HG02610 (cell line): Measurements from ENCODE around the gene ADGRD1.
"Not testable (repeated sequence)": the region's sequence is repeated elsewhere in the genome, so short reads cannot be mapped to it uniquely, and the experiment has no call there.

Experiments used
- ATAC-seq: cut with Tn5 transposase; IDR thresholded peaks from one replicate; pipeline ENCODE4 v1.9.1; 2021; ENCODE audit warnings: mild to moderate bottlenecking, moderate library complexity; ENCODE audit not compliant: unreplicated experiment

The ADGRD1 gene

DNA sequence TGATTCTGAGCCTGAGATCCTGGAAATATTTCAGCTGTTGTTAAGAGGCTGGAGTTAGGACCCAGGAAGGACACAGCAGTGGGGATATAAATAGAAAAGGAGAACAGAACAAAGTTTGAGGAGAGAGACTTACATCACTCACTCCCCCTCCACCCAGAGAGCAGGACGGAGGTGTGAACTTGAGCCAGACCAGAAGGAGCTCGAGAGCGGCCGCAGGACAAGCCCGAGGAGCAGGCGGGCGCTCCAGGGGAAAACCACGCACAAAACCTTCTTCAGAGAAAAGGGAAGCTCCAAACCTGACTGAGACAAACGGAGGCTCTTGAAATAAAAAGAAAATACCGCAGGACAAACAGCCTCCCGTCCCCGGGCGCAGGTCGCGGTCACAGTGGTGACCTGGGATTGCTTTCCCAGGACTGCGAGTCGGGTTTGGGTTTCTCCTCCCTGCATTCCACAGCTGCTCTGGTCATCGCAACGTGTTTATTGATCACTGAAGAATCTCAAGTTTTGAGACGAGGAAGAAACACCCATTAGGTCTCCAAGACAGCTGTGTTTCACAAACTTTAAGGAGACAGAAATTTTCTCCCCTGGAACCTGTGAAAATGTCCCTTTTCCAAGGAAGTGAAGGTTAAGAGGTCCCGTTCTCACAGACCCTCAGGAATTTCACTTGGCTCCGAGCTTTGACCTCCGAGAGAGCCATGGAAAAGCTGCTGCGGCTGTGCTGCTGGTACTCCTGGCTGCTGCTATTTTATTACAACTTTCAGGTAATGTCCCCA is at the start of gene ADGRD1:
Gene ADGRD1 (plus strand): TSS at position 137 of the 773 bp plus-strand sequence. CDS start 559 bp downstream, at position 696.
- ATAC-seq, result peak; percentile 49

DNA sequence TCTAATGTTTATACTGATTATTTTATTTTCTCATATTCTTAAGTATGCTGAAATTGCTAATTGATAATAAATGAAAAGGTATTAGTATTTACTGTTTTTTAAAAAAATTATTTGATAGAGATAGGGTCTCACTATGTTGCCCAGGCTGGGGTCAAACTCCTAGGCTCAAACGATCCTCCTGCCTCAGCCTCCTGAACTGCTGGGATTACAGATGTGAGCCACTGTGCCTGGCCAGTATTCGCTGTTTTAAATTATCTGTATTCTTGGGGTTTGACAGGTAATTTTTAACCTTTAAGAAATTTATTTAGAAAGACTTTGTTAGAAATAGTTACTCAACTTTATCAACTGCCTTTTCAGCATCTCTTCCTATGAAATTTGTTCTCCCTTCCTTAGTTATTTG is 49.6 kb upstream of the ADGRD1 start:
- ATAC-seq, result no peak

DNA sequence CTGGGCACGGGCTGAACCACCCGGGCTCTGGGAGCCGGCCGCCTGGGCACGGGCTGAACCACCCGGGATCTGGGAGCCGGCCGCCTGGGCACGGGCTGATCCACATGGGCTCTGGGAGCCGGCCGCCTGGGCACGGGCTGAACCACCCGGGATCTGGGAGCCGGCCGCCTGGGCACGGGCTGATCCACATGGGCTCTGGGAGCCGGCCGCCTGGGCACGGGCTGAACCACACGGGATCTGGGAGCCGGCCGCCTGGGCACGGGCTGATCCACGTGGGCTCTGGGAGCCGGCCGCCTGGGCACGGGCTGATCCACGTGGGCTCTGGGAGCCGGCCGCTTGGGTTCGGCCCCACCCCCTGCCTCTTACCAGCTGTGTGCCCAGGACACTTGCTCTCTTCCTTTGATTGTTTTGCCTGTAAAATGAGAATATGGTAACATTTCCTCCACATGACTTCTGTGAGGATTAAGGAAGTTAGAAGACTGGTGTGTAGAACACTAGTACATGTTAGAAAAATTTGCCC is 48.7 kb upstream of the ADGRD1 start:
- ATAC-seq, result not testable (repeated sequence)

DNA sequence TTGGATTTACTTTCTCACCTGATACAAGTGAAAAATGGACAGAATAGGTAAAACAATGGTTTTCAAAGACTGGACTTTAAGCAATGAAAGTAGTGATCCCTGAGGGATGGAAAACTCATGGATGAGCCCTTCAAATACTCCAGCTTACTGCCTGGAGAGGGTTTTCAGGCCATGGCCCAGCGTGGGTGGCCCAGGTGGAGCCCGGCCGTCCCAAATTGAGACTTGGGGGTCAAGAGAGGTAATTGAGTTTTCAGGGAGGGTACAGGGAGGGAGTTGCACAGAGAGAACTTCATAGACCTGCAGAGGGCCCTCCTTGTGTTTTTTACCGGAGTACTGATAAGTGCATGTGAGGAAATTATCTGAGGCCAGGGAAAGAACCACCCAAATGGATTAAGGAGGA is 44.6 kb upstream of the ADGRD1 start:
- no peak for ATAC-seq

DNA sequence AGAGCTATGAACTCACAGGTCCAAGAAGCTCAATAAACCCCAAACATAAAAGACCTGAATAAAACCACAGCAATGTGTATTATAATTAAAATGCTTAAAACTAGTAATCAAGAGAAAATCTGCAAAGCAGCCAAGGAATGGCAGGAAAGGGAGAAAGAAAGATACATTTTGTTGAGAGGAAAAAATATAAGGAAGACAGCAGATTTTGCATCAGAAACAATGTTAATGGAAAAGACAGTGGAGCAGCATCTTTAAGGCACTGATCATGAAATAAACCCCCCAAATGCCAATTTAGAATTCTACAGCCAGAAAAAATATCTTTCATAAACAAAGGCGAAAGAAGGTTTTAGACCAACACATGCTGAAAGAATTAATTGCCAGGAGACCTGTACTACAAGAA is 42.5 kb upstream of the ADGRD1 start:
- no peak for ATAC-seq

DNA sequence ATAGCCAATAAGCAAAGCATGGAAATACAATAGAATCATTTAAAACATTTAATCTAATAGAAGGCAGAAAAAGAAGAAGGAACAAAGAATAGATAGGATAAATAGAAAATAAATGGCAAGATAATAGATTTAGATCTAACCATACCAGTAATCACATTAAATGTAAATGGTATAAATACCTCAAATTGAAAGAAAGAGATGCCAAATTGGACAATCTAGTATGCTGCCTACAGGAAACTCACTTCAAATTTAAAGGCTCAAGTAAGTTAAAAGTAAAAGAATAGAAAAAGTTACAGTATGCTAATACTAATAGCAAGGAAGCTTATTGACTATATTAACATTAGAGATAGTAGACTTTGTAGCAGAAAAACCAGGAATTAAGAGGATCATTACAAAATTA is 41.8 kb upstream of the ADGRD1 start:
- no peak for ATAC-seq

DNA sequence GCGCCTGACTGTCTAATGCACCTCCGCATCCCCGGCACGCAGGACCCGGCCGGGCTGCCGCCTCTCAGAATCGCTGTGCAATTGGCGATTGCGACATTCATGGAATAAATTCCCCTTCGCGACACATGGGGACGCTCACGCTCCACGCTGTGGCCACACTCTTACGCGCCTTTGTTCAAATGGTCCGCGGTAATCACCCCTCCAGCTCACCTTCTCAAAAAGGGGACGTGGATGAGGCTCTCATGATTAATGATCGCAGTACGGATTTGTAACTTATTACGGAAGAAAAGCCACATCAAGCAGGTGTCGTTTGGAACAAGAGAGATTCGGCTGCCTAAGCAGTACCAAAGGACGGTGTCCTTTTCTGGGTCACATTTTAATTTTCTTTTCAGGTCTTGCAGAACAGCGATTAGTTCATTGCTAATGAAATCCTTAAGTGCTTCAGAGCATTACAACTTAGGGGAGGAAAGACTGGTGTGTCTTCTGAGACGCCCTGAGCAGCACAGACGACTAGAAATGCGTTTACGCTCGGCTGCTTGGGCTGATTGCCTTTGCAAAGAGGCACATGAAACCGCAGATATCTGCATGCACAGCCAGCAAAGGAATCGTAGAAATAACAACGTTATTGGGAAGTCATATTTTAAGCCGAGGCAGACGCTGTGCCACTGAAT is 37.3 kb upstream of the ADGRD1 start:
- ATAC-seq, result peak; percentile 46

DNA sequence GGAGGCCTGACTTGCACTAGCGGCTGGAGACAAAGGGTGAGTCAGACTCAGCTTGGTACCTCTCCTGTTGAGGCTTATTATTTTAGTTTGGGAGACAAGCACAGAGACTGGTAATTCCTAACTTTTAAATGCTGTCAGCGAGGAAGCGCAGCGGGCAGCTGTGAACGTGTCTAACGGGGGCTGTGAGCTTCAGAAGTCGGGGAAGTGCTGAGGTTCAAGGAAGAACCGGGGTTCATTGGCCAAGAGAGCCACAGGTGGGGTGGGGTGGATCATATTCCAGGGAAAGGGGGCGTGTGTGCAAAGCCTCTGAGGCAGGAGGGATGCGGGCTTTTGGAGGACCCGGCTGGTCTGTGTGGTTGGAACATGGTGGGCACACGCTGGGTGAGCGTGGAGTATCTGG is 36.1 kb upstream of the ADGRD1 start:
- ATAC-seq, result no peak

DNA sequence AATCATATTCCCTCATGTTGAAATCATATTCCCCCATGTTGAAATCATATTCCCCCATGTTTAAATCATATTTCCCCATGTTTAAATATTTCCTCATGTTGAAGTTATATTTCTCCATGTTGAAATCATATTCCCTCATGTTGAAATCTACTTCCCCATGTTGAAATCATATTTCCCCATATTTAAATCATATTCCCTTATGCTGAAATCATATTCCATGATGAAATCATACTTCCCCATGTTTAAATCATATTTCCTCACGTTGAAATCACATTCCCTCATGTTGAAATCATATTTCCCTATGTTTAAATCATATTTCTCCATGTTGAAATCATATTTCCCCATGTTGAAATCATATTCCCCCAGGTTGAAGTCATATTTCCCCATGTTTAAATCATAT is 34.6 kb upstream of the ADGRD1 start:
- no peak for ATAC-seq

DNA sequence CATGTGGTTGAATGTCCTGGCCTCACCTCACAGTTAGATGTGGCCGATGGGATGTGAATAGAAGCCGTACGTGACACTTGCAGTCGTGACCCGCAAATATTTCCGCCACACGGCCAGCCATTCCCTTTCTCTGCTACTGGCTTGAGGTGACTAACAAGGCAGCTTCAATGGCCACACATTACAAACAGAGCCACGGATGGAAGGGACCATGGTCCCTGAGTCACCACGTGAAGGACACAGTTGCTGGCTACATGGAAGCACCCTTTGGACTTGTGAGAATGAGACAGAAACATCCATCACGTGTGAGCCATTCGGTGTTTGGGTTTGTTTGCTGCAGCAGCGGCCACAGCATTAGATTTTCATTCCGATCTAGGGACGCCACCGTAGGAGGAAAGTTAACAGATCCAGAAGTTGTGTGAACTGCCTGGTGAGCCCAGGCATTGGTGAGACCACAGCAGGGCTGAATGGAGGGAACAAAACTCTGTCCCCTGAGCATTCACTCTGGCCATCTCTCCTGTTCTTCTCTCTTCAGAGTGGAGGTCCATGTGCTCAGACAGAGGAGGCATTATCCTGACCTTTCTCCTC is 33.5 kb upstream of the ADGRD1 start:
- ATAC-seq, result no peak

DNA sequence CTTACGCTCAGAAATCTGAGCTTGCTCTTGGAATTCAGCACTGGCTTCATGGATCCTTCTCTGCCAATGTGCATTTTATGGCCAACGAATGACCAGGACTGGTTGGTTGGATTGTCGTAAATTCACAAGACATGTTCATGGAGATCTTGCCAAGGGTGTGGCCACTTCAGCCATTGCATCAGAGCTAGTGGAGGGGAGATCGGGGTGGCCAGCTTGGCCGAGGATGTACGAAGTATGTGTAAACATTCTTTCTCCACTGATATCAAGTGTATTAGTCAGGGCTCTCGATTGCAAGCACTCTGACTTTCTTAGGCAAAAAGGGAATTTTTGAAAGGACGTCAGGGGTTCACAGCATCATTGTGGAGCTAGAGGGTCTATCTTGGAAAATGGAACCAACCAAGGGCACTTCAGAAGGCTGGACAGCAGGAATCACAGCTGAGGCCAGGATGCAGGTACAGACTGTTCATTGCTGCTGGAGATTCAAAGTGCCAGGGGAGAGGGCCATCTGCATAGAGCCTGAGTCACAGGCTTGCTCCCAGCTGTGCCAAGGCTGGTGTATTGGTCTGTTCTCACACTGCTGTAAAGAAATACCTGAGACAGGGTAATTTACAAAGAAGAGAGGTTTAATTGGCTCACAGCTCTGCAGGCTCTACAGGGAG is 32.9 kb upstream of the ADGRD1 start:
- no peak for ATAC-seq

DNA sequence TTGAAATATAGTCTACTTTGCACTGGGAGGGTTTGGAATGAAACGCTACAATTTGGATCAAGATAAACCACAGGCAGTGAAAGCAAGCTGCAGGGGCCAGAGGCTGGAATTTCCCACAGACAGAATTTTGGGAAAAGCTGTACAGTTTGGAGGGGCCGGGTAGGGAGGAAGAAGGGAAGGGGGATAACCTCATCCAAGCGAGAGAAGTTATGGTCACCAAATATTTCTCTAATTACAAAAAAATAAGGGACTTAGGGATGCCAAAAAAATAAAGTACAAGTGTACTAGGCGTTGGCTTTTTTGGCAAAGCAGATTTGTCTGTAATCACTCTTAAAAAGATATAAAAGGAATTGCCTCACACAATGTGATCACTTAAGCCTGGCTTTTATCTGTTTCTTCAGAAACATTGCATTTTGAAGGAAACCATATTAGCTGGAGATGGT is 31.2 kb upstream of the ADGRD1 start:
- ATAC-seq, result no peak

DNA sequence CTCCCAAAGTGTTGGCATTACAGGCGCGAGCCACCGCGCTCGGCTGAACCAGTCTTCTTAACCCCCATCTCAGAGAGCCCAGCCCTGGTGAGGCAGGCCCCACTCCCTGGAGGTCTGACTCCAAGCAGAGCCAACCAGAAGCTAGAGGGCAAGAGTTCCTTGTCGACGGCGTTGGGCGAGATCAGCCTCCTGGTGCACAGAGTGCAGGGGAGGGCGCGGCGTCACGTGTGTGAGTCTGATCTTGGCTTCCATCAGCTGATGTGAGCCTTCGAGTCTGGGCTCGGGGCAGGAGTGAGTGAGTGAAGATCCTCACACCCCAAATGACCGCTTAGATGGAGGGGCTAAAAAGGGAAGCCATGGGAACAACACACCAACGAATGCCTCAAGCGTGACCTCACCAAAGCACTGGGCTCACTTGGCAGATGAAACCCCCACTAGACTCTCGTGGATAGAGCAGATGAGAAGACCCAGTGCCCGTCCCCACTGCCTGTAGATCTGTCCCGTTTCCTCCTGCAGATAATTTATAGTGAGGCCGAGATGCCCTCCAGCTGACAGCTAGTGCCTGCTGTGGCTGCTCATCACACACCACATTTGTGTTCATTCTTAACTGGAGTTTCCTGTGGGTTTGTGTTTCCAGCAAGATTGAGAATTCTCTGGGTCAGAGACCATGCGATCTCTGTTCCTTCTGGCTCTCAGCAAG is 28.6 kb upstream of the ADGRD1 start:
- no peak for ATAC-seq

DNA sequence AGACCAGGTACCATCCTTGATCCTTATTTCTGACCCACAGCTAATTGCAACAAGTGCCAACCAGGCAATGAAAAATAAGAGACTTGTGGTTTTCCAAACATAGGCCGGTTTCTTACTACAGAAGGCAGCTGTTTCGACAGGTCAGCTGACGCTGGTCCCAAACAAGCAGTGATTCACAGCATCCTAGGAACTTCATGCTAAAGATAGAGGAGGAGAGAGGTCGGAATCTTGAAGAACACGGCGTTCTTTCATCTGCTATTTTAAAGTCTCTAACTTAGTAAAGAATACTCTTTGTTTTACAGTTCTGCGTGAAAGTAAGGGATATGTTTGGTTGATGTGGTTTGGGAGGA is 28.1 kb upstream of the ADGRD1 start:
- ATAC-seq, result no peak

DNA sequence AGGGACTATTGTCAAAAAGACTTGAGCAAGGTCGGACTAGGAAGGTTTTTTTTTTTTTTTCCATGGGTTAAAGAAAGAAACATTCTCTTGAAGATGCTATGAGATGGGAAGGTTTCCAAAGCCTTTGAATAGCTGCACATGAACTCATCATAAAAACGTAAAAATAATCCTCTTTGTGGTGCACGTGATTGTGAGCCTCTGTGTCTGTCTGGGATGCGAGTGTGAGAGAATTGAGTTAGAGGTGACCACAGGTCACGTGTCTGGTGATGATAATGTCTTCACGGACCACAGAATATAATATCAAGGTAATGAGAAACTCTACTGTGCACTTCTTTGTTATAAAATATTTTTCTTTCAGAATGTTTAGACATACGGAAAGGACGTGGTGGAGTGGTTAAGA is 24.3 kb upstream of the ADGRD1 start:
- ATAC-seq, result no peak

DNA sequence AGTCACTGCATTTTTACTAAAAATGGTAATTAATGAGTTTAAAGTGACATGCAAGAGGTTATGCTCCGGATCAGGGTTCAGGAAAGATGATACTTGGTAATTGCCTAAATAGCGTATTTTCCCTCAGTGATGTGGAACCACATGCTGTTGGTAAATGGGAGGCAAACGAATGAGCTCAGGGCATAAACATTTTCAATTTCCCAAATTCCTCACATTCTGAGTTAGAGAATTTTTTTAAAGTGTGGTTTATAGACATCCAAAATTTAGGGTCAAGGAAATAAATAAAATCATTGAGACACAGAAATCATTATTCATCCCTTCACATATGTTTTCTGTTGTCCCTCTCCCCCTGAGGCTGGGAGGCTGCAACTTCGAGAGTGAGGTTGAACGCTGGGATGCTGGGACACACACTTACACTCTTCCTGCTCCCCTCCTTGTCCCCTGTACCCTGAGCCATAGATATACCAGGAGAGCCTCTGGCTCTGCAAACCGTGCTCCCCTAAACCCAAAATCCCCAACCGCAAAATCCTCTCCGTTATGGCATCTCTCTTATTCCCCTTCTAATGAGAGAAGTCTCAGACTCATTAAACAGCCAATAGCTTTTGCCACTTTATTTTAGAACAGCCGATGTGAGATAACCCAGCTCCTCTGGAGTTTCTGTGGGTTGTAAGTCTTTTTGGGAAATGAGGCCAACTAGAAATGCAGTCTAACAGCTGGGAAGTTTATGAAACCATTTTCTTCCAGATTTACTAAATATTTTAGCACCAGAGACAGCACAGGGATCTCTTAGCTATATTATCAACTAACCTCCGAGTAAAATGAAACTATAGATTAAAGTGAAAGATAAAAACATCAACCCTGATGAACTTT is 21.4 kb upstream of the ADGRD1 start:
- ATAC-seq, result no peak

DNA sequence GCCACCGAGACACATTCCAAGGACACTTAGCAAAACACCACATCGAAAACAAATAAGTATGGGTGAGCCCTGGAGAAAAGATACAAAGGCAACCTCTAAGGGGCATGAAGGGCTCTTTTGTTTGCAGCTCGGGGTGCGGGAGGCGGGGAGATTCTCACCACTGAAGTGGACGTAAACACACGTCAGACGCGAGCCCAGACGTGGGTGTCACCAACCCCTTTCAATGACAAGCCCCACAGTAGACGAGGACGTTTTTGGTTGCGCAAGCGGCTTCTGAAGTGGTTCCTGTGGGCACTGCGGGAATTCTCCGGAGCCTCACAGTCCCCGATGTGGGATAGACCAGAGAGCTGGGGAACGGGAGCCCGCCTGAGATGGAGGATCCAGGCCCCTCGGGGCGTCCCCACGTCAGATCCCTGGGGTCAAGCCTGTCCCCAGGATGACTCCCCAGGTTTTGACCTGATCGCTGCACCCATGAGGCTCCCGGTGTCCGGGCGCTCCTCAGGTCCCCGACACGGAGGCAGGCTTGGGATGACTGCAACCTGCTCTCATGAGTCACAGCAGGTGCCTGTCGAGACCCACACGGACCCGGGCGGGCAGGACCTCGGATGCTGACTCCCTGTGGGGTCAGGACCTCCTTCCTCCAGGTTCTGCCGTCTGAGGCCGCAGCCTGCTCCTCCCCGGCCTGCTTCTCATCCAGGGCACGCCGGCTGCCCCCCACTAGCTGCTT is 20.3 kb upstream of the ADGRD1 start:
- ATAC-seq, result no peak

DNA sequence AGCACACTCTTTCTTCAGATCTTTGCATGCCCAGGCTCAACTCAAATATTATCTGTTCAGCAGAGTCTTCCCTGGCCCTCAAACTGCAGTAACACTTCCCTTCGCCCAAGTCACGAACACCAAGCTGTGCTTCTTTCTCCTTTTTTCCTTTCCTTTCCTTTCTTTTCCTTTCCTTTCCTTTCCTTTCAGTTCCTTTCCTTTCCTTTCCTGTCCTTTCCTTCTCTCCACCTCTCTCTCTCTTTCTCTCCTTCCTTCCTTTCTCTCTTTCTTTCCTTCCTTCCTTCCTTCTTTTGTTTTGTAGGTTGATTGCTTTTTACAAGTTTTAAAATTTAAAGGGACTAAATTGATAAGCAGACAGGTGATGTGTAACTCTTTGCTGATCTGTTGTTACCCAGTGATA is 19.0 kb upstream of the ADGRD1 start:
- ATAC-seq, result no peak

DNA sequence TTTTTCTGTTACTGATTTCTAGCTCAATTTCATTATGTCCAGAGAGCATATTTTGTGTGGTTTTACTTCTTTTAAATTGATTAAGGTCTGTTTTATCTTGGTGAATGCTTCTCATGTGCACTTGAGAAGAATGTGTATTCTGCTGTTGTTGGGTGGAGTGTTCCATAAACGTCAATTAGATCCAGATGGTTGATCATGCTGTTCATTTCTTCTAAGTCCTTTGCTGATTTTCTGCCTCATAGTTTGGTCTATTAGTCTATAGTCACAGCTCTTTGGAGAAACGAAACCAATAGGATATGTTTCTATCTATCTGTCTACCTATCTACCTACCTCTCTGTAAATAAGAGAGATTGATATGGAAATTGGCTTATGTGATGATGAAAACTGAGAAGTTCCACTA is 17.1 kb upstream of the ADGRD1 start:
- ATAC-seq, result no peak
